ENCODE measurements around the gene LRRFIP2.
"Not testable (repeated sequence)": the region's sequence is repeated elsewhere in the genome, so short reads cannot be mapped to it uniquely, and the experiment has no call there.

LRRFIP2 gene

DNA sequence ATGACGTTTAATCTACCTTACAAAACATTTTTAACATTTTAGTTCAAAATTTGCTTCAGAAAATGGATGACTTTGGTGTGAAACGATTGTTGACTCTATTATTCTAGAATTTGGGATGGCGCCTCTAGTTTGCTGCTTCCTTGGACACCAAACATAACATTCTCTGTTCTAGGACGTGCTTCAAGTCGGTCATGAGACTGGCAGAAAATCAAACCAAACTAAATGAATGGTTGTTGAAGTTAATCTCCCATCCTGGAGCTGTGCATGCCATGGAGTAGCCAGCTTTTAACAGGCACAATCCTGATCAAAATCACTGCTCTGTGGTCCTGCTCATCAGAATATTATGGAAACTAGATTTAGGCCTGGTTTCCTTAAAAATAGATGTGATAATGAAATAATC is 9.6 kb upstream of the LRRFIP2 start:
- FAIRE-seq, result no peak

DNA sequence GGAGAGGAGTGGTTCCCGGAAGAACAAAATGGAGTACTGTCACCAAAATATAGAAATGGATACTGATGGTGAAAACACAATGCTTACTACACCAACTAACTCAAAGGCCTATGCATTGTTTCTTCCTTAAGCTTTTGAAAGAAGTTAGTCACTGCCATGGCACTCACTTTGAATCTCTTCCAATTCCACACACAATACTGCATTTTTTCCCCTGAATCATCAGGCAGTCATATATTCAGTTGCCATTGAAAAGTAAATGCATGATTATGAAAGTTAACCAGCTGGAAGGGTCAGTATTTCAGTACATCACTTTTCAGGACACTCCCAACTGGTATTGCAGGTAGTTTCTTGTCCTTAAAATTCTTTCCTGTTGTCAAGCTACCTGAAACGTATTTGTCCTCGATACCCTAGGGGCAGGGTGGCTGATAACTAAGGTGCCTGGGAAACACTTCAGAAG is 9.0 kb upstream of the LRRFIP2 start:
- FAIRE-seq, result no peak

DNA sequence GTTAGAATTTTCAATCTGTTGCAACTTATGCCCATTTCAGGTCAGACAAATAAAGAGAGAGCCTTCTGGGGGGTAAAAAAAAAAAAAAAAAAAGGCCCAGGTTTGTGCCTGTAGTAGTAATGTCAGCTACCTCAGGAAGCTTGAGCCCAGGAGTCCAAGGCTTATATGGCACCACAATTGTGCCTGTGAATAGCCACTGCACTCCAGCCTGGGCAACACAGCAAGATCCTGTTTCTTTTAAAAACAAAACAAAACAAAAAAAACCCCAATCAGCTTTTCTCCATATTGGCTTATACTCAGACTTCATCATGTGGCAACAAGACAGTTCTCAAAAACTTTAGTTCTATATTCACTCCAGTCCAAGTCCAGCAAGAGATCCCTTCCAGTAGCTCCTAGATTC is 8.4 kb upstream of the LRRFIP2 start:
- no peak for FAIRE-seq

DNA sequence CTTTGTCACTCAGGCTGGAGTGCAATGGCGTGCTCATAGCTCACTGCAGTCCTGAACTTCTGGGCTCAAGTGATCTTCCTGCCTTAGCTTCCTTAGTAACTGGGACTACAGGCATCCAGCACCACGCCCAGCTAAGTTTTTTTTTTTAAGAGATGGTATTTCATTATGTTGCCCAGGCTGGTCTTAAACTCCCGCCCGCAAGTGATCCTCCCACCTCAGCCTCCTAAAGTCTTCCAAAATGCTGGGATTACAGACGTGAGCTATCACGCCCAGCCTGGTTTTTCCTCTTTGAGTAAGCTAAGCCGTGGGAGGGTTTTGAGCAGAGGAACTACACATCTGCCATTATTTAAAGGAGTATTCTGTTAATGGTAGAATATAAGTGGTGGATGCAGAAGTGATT is 7.4 kb upstream of the LRRFIP2 start:
- FAIRE-seq, result no peak

DNA sequence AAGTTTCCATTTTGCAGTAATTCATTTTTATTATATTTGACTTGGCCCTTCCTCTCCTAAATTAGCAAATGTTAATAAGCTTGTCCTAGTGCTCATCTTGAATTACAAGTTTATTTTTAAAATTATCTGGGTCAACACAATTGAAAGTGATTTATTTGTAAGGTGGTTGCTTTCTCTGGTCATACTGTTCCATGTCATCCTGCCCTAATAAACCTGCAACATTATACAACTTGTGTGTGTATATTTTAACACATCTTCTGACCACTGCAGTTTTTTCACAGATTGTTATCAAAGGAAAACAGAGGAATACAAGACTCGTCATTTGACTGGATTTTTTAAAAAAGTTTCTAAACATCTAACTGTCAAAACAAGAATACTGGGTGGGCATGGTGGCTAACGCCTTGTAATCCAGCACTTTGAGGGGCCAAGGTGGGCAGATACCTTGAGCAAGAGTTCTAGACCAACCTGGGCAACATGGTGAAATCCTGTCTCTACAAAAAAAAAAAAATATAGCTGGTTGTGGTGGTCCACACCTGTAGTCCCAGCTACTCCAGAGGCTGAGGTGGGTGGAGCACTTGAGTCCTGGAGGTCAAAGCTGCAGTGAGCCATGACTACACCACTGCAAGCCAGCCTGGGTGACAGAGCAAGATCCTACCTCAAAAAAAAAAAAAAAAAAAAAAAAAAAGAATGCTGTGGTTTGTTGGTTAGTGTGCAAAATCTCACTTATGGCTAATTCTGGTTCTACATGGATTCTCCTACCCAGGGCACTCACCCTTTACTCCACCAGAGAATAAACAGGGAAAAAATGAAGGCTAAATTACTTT is 5.0 kb upstream of the LRRFIP2 start:
- no peak for FAIRE-seq

DNA sequence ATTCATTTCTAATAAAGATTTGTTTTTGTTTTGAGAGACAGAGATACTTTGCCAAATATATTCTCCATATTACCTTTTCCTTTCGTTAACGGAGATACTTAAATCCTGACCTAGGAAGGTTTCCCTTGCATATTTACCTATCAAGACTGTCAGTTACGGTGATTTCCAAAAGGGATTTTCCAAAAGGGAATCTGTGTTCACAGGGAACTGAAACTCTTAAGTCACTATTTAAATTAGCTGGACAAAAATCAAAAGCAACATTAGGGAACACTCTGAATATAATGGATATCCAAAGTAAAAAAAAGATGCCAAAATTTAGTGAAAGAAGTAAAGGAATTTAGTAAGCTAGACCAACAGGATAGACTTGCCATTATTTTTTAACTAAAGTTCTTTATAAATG is 576 bp downstream of the LRRFIP2 start:
- no peak for FAIRE-seq

DNA sequence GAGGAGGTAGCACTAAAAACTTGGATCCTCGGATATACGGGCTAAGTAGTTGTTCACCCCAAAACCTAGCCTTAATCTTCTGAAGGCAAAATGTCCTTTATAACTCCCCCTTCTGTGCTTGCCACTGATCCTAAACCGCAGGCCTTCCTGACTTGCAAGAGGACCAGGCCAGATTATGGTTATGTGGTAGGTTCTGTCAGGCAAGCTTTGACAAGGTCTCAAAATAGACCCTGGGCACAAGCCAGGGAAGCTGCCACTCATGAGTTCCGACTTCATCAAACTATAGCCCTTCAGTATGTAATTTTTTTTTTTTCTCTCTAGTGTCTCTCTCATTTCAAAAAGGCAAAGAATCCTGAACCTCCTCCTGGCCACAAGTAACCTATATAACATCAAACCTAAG is 3.2 kb downstream of the LRRFIP2 start:
- no peak for FAIRE-seq

DNA sequence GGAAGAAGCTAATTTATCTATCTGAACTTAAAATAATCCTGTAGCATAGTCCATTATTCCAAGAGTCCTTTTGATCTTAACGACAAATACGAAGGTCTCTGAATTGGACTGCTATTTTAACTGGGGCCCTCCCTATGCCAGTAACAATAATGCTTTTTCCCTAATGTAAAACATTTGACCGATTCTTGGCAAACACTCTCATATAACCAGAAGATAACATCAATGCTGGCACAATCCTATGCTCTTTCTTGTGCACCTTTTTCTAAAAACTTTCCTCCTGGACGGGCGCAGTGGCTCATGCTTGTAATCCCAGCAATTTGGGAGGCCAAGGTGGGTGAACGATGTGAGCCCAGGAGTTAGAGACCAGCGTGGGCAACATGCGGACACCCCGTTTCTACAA is 3.9 kb downstream of the LRRFIP2 start:
- FAIRE-seq, result no peak

DNA sequence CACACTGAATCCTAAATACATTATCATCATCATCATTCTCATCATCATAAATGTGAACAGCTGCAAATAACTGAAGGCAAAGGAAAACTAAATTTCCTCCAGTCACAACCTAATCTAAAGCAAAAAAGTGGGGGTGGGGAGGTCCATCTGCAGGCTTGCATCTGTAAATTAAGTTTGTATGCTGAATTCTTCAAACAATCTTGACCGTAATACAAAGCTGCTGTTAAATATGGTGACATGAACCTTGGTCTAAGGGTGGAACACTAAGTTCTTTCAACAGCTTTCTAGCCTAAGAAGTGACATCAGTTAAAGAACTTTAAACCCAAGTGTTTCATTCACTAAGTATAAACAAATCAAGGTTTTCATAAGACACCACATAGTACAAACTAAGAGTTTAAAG is 4.3 kb downstream of the LRRFIP2 start:
- FAIRE-seq, result no peak

DNA sequence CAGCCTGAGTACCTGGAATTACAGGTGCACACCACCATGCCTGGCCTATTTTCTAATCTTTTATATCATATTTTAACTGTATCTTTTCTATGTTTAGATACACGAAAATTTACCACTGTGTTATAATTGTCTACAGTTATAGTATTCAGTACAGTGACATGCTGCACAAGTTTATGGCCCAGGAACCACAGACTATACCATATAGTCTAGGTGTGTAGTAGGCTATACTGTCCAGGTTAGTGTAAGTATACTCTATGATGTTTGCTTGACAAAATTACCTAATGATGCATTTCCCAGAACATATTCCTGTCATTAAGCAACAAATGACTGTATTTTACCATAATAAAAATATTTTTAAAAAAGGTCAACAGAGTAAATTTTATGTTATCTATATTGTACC is 5.5 kb downstream of the LRRFIP2 start:
- FAIRE-seq, result no peak

DNA sequence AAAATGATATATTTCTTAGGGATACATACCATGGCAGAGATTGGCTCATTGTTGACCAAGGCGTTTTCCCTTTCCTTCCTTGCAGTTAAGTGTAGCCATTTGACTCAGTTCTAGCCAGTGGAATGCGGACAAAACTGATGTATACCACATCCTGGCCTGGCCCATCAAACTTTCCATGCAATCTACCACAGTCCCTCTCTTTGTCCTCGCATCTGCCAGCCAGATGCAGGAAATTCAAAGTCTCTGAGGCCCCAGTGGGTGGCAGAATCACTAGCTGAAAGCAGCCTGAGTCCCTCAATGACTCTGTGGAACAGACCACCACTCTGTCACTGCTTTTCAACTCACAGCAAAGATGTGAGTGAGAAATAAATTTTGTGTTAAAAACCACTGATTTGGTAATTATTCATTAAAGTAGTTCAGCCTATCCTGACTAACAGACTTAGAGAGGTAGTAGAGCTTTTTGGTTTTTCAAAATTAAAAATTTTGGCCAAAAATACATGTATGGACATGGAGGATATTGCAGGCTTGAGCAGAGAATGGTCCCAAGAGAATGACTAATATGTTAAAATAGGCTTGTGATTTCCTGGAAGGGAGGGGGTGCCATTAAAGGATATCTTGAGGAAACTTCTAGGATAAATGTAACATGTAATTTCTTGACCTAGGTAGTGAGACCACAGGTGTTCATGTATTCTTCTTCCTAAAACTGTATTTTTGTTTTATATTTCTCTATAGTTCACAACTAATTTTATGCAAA is 10.9 kb downstream of the LRRFIP2 start:
- FAIRE-seq, result no peak

DNA sequence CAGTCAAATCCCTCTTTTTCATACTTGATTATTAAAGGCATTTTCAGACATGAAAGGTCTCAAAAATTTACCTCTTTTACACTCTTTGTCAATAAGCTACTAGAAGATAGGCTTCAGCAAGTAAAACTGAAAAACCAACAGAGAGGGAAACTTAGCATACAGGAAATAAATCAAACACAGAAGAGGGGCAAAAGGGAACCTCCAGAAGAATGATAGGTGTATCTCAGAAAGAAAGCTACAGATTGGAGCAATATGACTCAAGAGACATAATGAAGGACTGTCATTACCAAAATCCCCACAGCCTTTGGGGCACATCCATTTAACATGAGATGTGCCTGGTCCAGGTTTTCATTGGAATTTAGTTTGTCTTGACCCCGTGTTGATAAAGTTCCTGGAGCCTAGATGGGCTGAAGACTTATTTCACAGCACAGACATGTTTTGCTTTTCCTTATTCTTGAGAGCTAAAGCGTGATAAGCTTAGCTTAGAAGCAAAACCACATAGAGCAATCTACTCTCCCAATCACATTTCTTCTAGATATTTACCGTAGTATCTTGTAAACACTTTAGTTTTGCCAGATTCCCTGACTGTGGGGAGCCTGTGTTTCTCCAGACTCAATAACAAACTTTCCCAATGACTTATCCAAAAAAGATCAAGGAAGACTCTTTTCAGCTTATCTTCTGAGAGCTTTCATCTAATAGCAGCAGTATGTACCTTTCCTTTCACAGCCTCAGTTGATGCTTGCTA is 11.7 kb downstream of the LRRFIP2 start:
- FAIRE-seq, result no peak

DNA sequence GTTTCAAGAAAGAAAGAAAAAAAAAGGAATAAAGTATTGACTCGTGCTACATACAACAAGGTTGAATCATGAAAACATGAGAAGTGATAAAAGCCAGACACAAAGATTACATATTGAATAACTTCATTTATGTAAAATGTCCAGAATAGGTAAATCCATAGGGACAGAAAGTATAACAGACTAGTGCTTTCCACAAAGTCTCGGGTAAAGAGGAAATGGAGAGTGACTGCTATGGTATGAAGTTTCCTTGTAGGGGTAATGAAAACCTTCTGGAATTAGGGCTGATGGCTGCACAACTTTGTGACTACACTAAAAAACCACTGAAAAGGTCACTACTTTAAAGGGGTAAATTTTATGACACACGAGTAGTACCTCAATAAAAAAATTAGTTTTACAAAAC is 13.0 kb downstream of the LRRFIP2 start:
- no peak for FAIRE-seq

DNA sequence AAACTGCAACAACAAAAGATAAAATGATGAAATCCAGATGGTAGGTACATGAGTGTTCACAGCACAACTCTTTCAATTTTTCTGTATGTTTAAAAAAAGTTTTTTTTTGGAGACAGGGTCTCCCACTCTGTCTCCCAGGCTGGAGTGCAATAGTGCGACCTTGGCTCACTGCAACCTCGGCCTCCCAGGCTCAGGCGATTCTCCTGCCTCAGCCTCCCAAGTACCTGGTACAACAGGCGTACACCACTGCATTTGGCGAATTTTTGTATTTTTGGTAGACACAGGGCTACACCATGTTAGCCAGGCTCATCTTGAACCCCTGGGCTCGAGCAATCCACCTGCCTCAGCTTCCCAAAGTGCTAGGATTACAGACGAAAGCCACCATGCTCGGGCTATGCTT is 18.6 kb downstream of the LRRFIP2 start:
- no peak for FAIRE-seq

DNA sequence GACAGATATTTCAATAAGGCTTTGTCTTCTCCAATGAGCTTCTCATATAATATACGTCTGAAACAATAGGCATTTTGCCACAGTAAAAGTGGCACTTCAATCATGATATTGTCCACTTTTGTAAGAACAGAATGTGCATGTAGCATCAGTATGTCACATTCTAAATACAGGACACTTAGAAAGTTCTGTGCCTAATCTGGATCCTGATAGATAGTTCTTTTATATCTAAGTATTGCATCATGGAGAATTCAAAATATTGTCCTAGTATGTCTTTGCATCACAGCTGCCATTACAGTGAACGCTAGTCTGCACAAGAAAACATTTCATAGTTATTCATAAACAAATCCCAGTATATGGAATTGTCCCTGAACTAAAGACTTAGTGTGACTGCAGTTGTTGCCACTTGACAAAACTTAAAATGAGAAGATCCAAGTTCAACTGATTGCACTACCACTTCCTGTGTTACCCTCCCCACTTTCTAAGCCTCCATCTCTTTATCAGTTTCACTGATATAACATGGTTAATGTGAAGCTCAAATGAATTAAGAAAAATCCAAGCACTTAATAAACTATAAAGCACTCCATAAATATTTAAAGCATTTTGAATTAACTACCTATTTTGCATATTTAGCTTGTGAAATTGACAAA is 19.6 kb downstream of the LRRFIP2 start:
- no peak for FAIRE-seq

DNA sequence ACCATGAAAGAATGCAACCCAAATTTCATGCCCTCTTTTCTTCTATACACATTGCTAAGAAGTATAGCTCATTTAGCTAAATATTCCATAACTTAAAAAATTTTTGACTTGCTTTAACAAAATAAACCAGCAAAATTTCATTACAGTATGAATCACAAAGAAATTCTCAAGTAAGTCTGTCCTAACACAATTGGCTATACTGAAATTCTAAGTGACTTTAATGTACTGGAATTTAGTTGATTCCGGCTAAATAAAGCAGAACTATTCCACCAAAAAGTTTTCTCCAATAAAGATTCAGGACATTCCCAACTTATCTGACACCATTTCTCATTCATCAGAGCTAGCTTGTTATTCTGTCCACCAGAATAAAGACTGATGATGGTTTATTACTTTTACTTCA is 23.8 kb downstream of the LRRFIP2 start:
- FAIRE-seq, result no peak

DNA sequence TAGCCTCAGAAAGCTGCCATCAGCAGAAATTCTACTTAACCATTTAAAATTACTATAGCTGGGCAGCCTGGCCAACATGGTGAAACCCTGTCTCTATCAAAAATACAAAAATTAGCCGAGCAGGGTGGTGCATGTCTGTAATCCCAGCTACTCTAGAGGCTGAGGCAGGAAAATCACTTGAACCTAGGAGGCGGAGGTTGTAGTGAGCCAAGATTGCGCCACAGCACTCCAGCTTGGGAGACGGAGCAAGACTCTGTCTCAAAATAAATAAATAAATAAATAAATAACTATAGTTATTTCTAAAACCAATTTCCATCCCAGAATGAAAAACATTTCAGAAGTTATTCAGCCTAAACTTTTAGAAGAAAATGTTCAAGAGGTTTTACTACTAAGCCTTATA is 25.1 kb downstream of the LRRFIP2 start:
- no peak for FAIRE-seq

DNA sequence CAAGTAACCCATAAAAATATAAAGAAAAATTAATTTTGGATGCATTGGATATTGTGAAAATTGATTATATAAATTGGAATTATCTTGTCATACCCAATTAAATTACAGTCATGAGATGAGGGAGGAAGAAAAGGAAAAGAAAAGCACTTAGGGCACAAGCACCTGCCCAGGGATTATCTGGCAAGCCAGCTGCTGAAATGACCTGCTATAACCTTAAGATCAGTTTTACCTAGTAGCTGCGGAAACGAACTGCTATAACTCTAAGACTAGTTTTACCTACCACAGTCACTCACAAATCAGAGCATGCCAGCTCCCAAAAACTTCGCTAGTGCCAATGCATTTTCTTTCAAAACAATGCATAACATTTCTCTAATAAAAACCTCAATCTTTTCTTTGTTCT is 26.2 kb downstream of the LRRFIP2 start:
- FAIRE-seq, result no peak

DNA sequence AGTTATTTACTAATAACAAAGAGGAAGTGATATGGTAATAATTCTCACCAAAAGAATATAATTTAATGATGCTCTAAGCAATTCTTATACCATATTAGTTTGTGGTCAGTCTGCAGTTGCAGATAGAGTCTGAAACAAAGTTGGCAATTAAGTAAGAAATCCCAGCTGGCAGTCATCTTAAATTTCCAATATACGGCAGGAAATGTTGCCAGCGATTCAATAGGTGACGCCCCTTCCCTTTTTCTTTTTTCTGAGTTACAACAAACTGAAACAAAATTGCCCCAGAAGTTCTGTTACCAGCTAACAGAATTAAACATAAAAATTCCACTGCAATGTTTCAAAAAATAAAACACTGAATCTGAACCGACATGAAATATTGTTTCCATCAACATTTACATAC is 26.7 kb downstream of the LRRFIP2 start:
- no peak for FAIRE-seq

DNA sequence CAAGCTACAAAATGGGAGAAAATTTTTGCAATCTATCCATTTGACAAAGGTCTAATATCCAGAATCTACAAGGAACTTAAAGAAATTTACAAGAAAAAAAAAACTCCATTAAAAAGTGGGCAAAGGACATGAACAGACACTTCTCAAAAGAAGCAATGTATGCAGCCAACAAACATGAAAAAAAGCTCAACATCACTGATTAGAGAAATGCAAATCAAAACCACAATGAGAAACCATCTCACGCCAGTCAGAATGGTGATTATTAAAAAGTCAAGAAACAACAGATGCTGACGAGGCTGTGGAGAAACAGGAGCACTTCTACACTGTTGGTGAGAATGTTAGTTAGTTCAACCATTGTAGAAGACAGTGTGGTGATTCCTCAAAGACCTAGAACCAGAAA is 27.5 kb downstream of the LRRFIP2 start:
- FAIRE-seq, result not testable (repeated sequence)

DNA sequence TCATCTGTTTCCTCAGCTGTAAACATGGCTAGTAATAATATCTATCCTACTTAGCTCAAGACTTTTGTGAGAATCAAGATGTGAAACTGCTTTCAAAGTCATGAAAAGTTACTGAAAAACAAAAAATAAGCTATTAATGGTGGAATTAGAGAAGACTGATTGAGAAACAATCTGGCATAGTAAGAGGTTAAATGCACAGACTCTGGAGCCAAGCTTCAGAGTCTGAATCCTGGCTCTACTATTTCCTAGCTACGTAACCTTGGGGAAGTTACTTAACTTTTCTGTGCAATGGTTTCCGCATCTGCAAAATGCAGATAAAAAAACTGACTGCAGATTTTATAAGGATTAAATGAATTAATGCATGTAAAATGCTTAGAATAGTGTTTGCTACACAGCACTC is 28.8 kb downstream of the LRRFIP2 start:
- no peak for FAIRE-seq

DNA sequence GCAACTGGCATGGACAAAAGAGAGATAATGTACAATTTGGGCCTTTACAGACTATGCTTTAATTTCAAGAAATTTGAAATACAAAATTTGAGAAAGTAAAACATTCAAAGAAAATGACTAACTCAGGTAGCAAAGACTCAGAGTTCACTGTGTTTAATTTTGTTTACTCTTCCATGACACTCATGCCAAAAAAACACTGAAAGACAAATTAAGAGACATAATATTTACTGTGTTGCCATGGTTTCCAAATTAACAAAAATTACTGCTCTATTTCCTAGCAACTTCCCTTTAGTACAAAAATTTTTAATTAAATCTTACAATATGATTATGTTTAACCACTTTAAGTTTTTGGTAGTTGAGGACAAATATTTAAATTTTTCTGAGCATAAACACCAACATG is 29.6 kb downstream of the LRRFIP2 start:
- no peak for FAIRE-seq

DNA sequence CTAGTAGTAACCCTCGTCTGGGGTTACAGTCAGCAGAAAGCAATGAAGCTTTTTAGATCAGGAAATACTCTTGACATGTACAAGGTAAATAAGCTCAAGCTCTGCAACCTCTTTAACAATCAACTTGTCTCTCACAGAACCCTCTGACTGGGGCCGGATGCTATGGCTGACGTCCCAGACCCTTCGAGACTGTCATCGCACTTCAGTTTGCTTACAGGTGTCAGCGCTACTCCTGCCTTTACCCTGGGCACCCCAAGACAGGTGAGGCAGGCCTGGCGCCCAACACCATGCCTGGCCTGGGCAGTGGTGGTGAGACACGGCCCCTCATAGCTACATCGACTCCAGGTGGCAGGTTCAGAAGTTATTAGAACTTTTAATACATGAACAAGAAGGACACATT is 30.6 kb downstream of the LRRFIP2 start:
- FAIRE-seq, result no peak

Data from TTC549 (cell line).